ENCODE measurements around the gene HACD2. TPM values are rescaled to one million over a fixed set of nuclear protein-coding genes. Genes with fewer than 3 reads are reported as not detected.

The HACD2 gene
- total RNA-seq, 3 donors from 2014 or later (not counting 1 experiment from before 2014, with no cell fraction given), result 16.1 to 34.1 (median 24.6) TPM

DNA sequence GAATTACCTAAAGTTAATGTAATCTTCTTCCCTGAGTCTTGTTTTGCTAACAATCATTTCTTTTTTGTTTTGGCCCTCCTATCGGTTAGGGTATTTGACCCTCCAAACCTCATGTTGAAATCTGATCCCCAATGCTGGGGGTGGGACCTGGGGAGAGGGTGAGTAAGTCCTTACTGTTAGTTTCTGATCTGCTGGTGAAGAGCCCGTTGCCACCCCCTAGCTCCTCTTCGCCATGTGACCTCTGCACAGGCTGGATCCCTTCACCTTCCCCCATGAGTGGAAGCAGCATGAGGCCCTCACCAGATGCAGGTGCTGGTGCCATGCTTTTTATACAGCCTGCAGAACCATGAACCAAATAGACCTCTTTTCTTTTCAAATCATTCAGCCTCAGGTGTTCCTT, 73.1 kb downstream of the HACD2 start:
- Mint-ChIP-seq H3K27me3 (ENCODE audit: low read depth in 2 of 2) (no peaks in the 10 kb centered on the region), H3K36me3 (no peaks in the 10 kb centered on the region), H3K9me3 (no peaks in the 10 kb centered on the region), H3K4me3 (no peak overlapping the region), H3K4me1 (no peaks in the 10 kb centered on the region), H3K27ac (no peak overlapping the region)
- Histone ChIP-seq H3K9me3 (ENCODE audit: control insufficient read depth, insufficient read depth, low read length) (no peaks in the 10 kb centered on the region), H3K4me3 (ENCODE audit: low read length) (no peak overlapping the region), H3K27me3 (ENCODE audit: control insufficient read depth, insufficient read depth, low read length) (no peaks in the 10 kb centered on the region), H3K36me3 (ENCODE audit: control insufficient read depth, insufficient read depth, low read length) (peaks cover 2% of the 10 kb centered on the region), H3K27ac (ENCODE audit: low read length) (no peak overlapping the region), H3K4me1 (ENCODE audit: control insufficient read depth, insufficient read depth, low read length) (no peaks in the 10 kb centered on the region)
- intact Hi-C loops (cut with micrococcal nuclease), result no loop called here
- 78% methylated on average over 3 of the region's 3 CpGs for WGBS (ENCODE audit: insufficient coverage)
- TF ChIP-seq, protein P1, sequence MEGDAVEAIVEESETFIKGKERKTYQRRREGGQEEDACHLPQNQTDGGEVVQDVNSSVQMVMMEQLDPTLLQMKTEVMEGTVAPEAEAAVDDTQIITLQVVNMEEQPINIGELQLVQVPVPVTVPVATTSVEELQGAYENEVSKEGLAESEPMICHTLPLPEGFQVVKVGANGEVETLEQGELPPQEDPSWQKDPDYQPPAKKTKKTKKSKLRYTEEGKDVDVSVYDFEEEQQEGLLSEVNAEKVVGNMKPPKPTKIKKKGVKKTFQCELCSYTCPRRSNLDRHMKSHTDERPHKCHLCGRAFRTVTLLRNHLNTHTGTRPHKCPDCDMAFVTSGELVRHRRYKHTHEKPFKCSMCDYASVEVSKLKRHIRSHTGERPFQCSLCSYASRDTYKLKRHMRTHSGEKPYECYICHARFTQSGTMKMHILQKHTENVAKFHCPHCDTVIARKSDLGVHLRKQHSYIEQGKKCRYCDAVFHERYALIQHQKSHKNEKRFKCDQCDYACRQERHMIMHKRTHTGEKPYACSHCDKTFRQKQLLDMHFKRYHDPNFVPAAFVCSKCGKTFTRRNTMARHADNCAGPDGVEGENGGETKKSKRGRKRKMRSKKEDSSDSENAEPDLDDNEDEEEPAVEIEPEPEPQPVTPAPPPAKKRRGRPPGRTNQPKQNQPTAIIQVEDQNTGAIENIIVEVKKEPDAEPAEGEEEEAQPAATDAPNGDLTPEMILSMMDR (IDR thresholded peaks at IDR 0.05), result no peak
- DNase-seq (no peak), ATAC-seq (no peak)

DNA sequence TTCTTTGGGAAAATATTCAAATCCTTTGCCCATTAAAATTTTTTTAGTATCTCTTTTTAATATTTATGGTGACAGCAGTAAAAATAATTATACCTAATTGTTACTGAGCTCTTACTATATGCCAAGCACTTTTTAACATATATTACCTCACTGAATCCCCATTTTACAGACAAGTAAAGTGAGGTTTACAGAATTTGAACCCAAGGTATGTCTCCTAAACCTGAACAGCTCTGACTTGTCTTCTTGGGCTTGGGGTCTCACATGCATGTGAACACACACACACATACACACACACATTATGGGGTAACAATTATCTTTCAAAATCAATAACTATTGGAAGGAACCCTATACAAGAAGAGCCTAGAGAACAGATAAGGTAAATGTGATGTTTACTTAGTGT, 73.8 kb downstream of the HACD2 start:
- H3K9me3 Mint-ChIP-seq, result no peaks in the 10 kb centered on the region
- H3K27ac Mint-ChIP-seq, result no peak overlapping the region
- DNase-seq (no peak), ATAC-seq (no peak)
- no peak overlapping the region for H3K4me3 Mint-ChIP-seq
- no peaks in the 10 kb centered on the region for H3K27me3 Mint-ChIP-seq (ENCODE audit: low read depth in 2 of 2)
- Histone ChIP-seq H3K4me3 (ENCODE audit: low read length) (no peak overlapping the region), H3K4me1 (ENCODE audit: control insufficient read depth, insufficient read depth, low read length) (no peaks in the 10 kb centered on the region), H3K9me3 (ENCODE audit: control insufficient read depth, insufficient read depth, low read length) (no peaks in the 10 kb centered on the region), H3K27ac (ENCODE audit: low read length) (no peak overlapping the region), H3K36me3 (ENCODE audit: control insufficient read depth, insufficient read depth, low read length) (peaks cover 2% of the 10 kb centered on the region), H3K27me3 (ENCODE audit: control insufficient read depth, insufficient read depth, low read length) (no peaks in the 10 kb centered on the region)
- no peaks in the 10 kb centered on the region for H3K4me1 Mint-ChIP-seq
- no peaks in the 10 kb centered on the region for H3K36me3 Mint-ChIP-seq
- TF ChIP-seq, protein P1 (IDR thresholded peaks at IDR 0.05), result no peak
- intact Hi-C loops (cut with micrococcal nuclease), result no loop called here

DNA sequence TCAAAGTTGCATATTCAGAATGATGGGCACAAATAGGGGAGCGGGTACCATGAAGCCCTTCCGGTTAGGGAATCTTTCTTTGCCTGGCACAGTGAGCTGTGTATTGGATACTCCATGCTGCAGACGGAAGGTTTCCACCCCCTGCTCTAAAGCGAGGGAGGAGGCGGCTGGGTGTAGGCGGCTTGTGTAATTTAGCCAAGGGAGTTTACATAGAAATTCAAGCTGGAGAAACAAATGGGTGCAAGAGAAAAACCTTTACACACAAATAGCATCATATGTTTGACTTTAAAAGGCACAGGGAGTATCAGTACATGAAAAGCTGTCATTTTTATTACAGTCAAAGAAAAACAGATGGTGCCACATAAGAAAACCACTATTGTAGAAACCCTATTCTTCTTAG, 76.7 kb downstream of the HACD2 start:
- no peak overlapping the region for H3K4me3 Mint-ChIP-seq
- H3K27ac Mint-ChIP-seq, result no peak overlapping the region
- intact Hi-C loops (cut with micrococcal nuclease), result no loop called here
- Histone ChIP-seq H3K4me3 (ENCODE audit: low read length) (no peak overlapping the region), H3K27ac (ENCODE audit: low read length) (no peak overlapping the region), H3K4me1 (ENCODE audit: control insufficient read depth, insufficient read depth, low read length) (no peaks in the 10 kb centered on the region), H3K9me3 (ENCODE audit: control insufficient read depth, insufficient read depth, low read length) (no peaks in the 10 kb centered on the region), H3K27me3 (ENCODE audit: control insufficient read depth, insufficient read depth, low read length) (no peaks in the 10 kb centered on the region), H3K36me3 (ENCODE audit: control insufficient read depth, insufficient read depth, low read length) (peaks cover 2% of the 10 kb centered on the region)
- ATAC-seq (no peak), DNase-seq (no peak)
- H3K4me1 Mint-ChIP-seq, result no peaks in the 10 kb centered on the region
- 99% methylated on average over 3 of the region's 6 CpGs for WGBS (ENCODE audit: insufficient coverage)
- H3K9me3 Mint-ChIP-seq, result no peaks in the 10 kb centered on the region
- H3K36me3 Mint-ChIP-seq, result no peaks in the 10 kb centered on the region
- TF ChIP-seq, protein P1 (IDR thresholded peaks at IDR 0.05), result no peak
- H3K27me3 Mint-ChIP-seq (ENCODE audit: low read depth in 2 of 2), result no peaks in the 10 kb centered on the region

DNA sequence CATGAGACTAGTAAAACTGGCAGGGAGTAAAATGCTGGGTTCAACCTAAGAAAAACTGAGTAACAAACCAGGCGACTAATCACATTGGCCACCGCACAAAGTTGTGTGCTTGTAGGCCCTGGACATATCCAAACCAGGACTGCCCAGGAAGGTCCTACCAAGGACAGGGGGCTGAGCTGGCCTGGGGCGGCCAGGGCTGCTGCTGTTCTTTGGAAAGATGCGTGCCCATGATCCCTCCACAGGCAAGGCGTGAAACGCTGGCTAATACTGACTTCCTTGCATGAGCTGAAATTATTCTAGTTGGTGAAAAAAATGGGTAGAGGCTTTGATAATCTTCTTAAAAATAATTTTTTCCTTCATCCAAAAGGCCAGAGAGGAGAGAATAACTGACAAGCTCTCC, 79.0 kb downstream of the HACD2 start:
- Histone ChIP-seq H3K9me3 (ENCODE audit: control insufficient read depth, insufficient read depth, low read length) (no peaks in the 10 kb centered on the region), H3K36me3 (ENCODE audit: control insufficient read depth, insufficient read depth, low read length) (peaks cover under 1% of the 10 kb centered on the region), H3K4me3 (ENCODE audit: low read length) (no peak overlapping the region), H3K4me1 (ENCODE audit: control insufficient read depth, insufficient read depth, low read length) (no peaks in the 10 kb centered on the region), H3K27ac (ENCODE audit: low read length) (no peak overlapping the region), H3K27me3 (ENCODE audit: control insufficient read depth, insufficient read depth, low read length) (no peaks in the 10 kb centered on the region)
- no peak overlapping the region for H3K27ac Mint-ChIP-seq
- intact Hi-C loops (cut with micrococcal nuclease), result no loop called here
- ATAC-seq, result no peak
- H3K4me1 Mint-ChIP-seq, result no peaks in the 10 kb centered on the region
- TF ChIP-seq, protein P1 (IDR thresholded peaks at IDR 0.05), result no peak
- no peak overlapping the region for H3K4me3 Mint-ChIP-seq
- H3K9me3 Mint-ChIP-seq, result no peaks in the 10 kb centered on the region
- H3K36me3 Mint-ChIP-seq, result no peaks in the 10 kb centered on the region
- no peak for DNase-seq
- WGBS (ENCODE audit: insufficient coverage), result 99% methylated on average over 6 of the region's 6 CpGs
- no peaks in the 10 kb centered on the region for H3K27me3 Mint-ChIP-seq (ENCODE audit: low read depth in 2 of 2)

Measured in natural killer cell (primary cell).